Measurements from ENCODE around the gene PCNT. TPM values are rescaled to one million over a fixed set of nuclear protein-coding genes. Genes with fewer than 3 reads are reported as not detected.
"Not testable (repeated sequence)": the region's sequence is repeated elsewhere in the genome, so short reads cannot be mapped to it uniquely, and the experiment has no call there.

Gene PCNT
- total RNA-seq, 1 donor from 2014 or later, result 13.2 TPM

- ATAC-seq (no peak), DNase-seq (ENCODE audit: low spot score) (no peak)
Measured at GRCh38 chr21:46421756-46422555, 98.0 kb downstream of the PCNT start.

DNA sequence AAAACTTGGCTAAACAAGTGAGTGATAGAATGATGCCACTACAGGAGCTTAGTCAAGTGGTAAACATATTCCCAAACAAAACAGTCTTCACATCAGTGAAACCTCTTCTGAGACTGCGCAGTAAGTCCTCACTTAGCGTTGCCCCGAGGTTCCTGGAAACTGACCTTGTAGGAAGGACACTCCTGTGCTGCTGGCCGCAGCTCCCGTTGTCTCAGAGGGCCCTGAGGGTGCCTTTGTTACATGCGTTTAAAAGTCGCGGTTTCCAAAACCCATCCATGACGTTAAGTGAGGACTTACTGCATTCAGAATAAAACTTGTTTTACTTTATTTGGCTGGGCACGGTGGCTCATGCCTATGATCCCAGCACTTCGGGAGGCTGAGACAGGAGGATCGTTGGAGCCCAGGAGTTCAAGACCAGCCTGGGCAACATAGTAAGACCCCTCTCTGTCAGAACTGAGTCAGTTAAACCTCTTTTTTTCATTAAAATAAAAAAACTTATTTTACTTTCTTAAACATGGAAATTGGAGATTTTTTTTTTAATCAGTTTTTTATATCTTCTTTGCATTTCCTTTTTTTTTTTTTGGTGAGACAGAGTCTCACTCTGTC, 98.8 kb downstream of the PCNT start:
- DNase-seq (ENCODE audit: low spot score), result no peak
- ATAC-seq, result no peak

GRCh38 chr21:46423546-46424038, 99.6 kb downstream of the PCNT start:
- ATAC-seq (no peak), DNase-seq (ENCODE audit: low spot score) (no peak)

- no peak for DNase-seq (ENCODE audit: low spot score)
- no peak for ATAC-seq
Measured at GRCh38 chr21:46424039-46424591, 100.2 kb downstream of the PCNT start.

GRCh38 chr21:46424621-46425020, 100.7 kb downstream of the PCNT start:
- no peak for ATAC-seq
- no peak for DNase-seq (ENCODE audit: low spot score)

GRCh38 chr21:46425041-46425440, 101.1 kb downstream of the PCNT start:
- ATAC-seq, result no peak
- no peak for DNase-seq (ENCODE audit: low spot score)

DNA sequence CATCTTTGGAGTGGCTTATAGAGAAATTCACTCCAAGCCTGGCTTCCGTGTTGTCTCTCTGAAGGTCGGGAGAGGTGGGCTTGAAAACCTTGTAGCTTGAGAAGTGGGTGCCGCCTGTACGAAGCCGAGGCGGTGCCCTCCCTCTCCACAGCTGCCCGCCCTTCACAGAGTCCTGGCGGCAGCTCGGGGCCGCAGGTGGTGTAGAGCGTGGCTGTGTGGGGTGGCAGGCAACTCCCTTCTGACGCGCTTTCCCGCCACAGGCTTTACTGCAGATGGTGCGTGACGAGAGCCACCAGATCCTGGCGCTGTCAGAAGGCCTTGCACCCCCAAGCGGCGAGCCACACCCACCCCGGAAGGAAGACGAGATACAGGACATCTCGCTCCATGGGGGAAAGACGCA, 101.6 kb downstream of the PCNT start:
- DNase-seq (ENCODE audit: low spot score) (no peak), ATAC-seq (no peak)

DNA sequence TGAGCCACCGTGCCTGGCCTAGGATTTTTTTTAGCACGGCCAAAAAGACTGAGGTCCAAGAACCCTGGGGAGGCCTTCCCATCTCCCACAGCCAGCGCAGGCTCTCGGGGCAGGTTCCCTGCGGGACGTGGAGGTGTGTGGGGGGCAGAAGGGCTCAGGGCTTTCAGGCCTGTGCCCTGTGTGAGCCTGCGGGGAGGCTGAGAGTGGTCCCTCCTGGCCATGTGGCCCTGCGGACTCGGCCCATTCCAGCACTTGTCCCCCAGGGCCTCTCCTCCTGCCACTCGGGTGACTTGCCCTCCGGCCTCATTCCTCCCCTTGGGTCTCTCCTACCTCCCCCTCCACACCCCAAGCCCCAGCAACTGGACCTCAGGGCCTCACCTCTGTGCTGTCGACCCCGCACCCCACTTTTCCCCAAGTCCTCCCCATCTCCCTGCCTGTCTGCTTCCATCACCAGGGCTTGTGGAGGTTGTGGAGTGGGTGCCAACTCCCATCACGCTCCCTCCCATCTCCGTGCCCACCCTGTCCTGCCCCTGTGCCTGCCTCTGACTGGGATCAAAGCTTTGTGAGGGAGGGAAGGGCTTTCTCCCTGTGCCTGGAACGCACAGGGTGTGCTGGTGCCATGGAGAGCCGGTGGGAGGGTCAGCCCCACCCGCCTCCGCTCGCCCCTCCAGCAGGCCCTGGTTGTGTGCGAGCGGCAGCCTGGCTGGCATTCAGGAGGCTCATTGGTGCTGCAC, 102.5 kb downstream of the PCNT start:
- DNase-seq (ENCODE audit: low spot score) (no peak), ATAC-seq (no peak)

DNA sequence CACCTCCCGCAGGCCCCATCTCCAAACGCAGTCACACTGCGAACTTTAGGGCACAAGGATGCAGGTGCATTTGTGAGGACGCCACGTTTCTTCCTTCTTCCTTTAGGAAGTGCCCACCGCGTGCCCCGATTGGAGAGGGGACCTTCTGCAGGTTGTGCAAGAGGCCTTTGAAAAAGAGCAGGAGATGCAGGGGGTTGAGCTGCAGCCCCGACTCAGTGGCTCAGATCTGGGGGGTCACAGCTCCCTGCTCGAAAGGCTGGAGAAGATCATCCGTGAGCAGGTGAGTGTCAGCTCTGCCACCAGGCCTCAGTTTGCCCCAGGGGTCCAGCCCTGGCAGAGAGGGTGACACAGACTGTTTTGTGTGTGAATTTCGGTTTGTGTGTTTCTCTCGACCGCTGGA, 103.6 kb downstream of the PCNT start:
- DNase-seq (ENCODE audit: low spot score) (no peak), ATAC-seq (no peak)

DNA sequence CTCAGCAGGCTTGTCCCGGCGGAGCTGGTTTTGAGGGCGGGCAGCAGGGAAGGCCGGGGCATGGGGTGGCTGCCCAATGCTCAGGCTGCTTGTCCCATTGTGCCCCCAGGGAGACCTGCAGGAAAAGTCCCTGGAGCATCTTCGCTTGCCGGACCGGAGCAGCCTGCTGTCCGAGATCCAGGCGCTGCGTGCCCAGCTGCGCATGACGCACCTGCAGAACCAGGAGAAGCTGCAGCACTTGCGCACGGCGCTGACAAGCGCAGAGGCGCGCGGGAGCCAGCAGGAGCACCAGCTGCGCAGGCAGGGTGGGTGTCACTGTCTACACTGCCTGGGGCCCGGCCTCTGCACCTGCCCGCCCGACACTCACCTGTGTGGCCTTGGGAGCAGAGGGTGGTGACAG, 104.3 kb downstream of the PCNT start:
- DNase-seq (ENCODE audit: low spot score) (no peak), ATAC-seq (no peak)

- no peak for DNase-seq (ENCODE audit: low spot score)
- ATAC-seq, result no peak
Measured at GRCh38 chr21:46428987-46429710, 105.2 kb downstream of the PCNT start.

DNA sequence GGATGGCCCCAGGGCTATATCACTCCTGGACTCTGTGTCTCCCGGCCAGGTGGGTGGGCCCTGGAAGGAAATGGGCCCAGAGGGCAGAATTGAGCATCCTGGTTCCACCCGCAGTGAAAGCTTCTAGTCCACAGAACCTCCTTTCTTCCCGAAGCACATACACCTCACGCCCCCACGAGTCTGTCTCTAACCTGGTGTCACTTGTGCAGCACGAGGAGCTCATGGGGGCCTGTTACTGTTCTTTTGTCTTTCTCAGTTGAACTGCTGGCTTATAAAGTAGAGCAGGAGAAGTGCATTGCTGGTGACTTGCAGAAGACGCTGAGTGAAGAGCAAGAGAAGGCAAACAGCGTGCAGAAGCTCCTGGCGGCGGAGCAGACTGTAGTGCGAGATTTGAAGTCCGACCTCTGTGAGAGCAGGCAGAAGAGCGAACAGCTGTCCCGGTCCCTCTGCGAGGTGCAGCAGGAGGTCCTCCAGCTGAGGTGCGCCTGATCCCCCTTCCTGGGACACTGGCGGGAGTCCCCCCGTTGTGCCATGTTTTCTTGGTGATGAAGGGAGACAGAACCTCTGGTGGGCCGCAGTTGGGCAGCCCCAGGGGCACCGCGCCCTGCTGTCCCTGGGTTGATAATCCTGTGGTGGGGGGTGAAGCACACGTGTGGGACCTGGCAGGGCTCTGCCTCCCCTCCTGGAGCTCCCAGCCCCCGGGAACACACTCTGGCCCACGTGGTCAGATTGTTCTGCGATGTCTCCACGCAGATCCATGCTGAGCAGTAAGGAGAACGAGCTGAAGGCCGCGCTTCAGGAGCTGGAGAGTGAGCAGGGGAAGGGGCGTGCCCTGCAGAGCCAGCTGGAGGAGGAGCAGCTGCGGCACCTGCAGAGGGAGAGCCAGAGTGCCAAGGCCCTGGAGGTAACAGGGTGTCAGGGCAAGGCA, 106.1 kb downstream of the PCNT start:
- no peak for DNase-seq (ENCODE audit: low spot score)

DNA sequence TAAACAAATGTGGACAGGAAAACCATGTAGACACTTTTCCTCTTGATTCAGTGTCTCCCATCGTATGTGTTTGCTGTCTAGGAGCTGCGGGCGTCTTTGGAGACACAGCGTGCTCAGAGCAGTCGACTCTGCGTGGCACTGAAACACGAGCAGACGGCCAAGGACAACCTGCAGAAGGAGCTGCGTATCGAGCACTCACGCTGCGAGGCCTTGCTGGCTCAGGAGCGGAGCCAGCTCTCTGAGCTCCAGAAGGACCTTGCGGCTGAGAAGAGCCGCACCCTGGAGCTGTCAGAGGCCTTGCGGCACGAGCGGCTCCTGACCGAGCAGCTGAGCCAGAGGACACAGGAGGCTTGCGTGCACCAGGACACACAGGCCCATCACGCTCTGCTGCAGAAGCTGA, 107.5 kb downstream of the PCNT start:
- DNase-seq (ENCODE audit: low spot score), result no peak
- ATAC-seq, result no peak

More for the DNA sequence above, 106.1 kb downstream of the PCNT start:
- ATAC-seq, result no peak

DNA sequence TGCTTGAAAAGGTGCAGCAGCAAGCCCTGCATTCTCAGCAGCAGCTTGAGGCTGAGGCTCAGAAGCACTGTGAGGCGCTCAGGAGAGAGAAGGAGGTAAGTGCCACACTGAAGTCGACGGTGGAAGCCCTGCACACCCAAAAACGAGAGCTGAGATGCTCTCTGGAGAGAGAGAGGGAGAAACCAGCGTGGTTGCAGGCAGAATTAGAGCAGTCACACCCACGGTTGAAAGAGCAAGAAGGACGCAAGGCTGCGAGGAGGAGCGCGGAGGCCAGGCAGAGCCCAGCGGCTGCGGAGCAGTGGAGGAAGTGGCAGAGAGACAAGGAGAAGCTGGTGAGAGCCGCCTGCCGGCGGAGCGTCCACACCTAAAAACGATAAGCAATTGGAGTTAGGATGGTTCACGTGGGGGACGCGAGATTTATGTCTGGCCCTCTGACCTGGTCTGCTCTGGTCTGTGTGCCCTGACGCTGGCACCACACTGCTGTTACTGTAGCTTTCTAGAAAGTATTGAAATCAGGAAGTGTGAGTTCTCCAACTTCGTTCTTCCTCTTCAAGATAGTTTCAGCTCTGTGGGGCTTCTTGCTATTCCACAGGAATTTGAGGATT, 108.0 kb downstream of the PCNT start:
- DNase-seq (ENCODE audit: low spot score) (no peak), ATAC-seq (peak; percentile 32)

- not testable (repeated sequence) for DNase-seq (ENCODE audit: low spot score); ATAC-seq
Measured at GRCh38 chr21:46433116-46433515, 109.2 kb downstream of the PCNT start.

DNA sequence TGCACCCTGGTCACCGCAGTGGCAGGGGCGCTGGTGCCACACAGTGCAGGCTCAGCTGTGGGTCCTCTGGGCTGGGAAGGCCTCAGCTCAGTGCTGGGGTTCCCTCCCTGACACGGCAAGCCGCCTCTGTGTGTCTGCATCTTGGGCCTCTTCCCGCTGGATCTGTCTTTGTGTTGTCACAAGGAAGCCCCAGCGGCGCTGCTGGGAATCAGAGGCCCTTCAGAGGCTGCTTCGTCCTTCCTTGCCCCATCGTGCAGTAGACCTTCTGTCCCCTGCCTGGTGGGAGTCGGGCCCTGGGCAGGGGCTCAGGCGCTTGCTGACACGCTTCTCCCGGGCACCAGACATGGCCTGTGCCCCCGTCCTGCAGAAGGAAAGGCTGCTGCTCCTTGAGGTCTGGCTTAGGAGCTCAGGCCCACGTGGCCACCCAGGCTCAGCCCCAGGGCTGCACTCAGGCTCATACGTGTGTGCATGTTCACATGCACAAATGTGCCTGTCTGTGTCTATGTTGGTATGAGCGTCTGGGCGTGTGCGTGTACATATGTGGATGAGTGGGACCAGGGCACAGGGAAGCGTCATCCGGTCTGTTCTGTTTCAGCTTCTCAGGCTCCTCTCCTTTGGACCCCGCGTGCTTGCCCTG, 110.5 kb downstream of the PCNT start:
- no peak for DNase-seq (ENCODE audit: low spot score)
- peak; percentile 19 for ATAC-seq

DNA sequence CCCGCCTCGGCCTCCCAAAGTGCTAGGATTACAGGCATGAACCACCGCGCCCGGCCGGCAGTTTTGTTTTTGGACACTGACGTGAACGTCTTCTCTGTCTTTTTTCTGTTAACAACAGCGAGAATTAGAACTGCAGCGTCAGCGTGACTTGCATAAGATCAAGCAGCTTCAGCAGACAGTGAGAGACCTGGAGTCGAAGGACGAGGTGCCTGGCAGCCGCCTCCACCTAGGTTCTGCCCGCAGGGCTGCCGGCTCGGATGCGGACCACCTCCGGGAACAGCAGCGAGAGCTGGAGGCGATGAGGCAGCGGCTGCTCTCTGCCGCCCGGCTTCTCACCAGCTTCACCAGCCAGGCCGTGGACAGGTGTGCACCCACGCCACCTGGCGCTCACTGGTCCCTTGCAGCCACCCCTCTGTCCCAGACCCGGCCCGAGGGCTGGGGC, 111.9 kb downstream of the PCNT start:
- DNase-seq (ENCODE audit: low spot score) (no peak), ATAC-seq (no peak)

GRCh38 chr21:46436621-46437020, 112.7 kb downstream of the PCNT start:
- DNase-seq (ENCODE audit: low spot score), result no peak
- no peak for ATAC-seq

- ATAC-seq (no peak), DNase-seq (ENCODE audit: low spot score) (no peak)
Measured at GRCh38 chr21:46437096-46437498, 113.1 kb downstream of the PCNT start.

Measured in left lobe of liver (tissue), 2 donors.